ENCODE data around the gene AGMO. TPM values are rescaled to one million over a fixed set of nuclear protein-coding genes. Genes with fewer than 3 reads are reported as not detected.

The AGMO gene
- total RNA-seq, 1 experiment from 2014 or later = not detected

GRCh38 chr7:15504351-15504750, 57.5 kb downstream of the AGMO start:
- ChIA-PET RAD21 (ENCODE audit: low non-redundant PET in 1 of 2, low total read pairs in 2 of 2, uncharacterized antibody in 2 of 2, unreplicated experiment in 2 of 2) (no interaction called here), CTCF (no interaction called here), POLR2A (no interaction called here)
- ATAC-seq = no peak
- Histone ChIP-seq H3K9me2 (ENCODE audit: insufficient read depth) (no peaks in the 10 kb centered on the region), H3K9ac (ENCODE audit: low read length) (no peak overlapping the region), H3K4me2 (ENCODE audit: low read length) (no peak overlapping the region), H3K27ac (ENCODE audit: low read depth, low read length) (no peak overlapping the region), H3K4me1 (ENCODE audit: control insufficient read depth in 1 of 2, insufficient read depth in 2 of 2, low read length in 2 of 2) (no peaks in the 10 kb centered on the region), H3K36me3 (ENCODE audit: control insufficient read depth in 1 of 2, insufficient read depth in 2 of 2, low read length in 2 of 2) (no peaks in the 10 kb centered on the region), H2AFZ (ENCODE audit: low read depth, low read length, poor library complexity, severe bottlenecking) (no peak overlapping the region), H3K9me3 (ENCODE audit: control insufficient read depth in 1 of 2, insufficient read depth in 1 of 2, low read depth in 1 of 2, low read length in 2 of 2) (no peaks in the 10 kb centered on the region), H4K20me1 (ENCODE audit: insufficient read depth) (no peaks in the 10 kb centered on the region), H3K27me3 (ENCODE audit: insufficient read depth, low read length) (no peaks in the 10 kb centered on the region), H3K79me2 (ENCODE audit: insufficient read depth, low read length) (no peaks in the 10 kb centered on the region), H3K4me3 (replicated peaks in 1 of 2; ENCODE audit: low read depth in 1 of 2, low read length in 2 of 2) (no peak overlapping the region)
- intact Hi-C loops (cut with micrococcal nuclease) = no loop called here
- DNase-seq (ENCODE audit: low read depth, low spot score) = no peak
- no TSS peak for BruUV-seq (replicated peaks)
- TF ChIP-seq EGR1 (IDR thresholded peaks at IDR 0.05; ENCODE audit: low read depth) = no peak
- TF ChIP-seq CEBPB (IDR thresholded peaks at IDR 0.05; ENCODE audit: low read depth) = no peak
- TF ChIP-seq CTCF (IDR thresholded peaks at IDR 0.05 in 2 of 3, conservative IDR thresholded peaks at IDR 0.05 in 1 of 3; ENCODE audit: borderline replicate concordance in 1 of 3, insufficient read depth in 1 of 3, low read depth in 2 of 3, low read length in 2 of 3) = no peak
- TF ChIP-seq TCF7L2 (IDR thresholded peaks at IDR 0.05; ENCODE audit: borderline replicate concordance, extremely low read depth, insufficient read depth, insufficient read length) = no peak

GRCh38 chr7:15503603-15504290, 58.1 kb downstream of the AGMO start:
- Histone ChIP-seq H3K9ac (ENCODE audit: low read length) (no peak overlapping the region), H3K4me1 (ENCODE audit: control insufficient read depth in 1 of 2, insufficient read depth in 2 of 2, low read length in 2 of 2) (no peaks in the 10 kb centered on the region), H3K4me3 (replicated peaks in 1 of 2; ENCODE audit: low read depth in 1 of 2, low read length in 2 of 2) (no peak overlapping the region), H3K9me2 (ENCODE audit: insufficient read depth) (no peaks in the 10 kb centered on the region), H3K9me3 (ENCODE audit: control insufficient read depth in 1 of 2, insufficient read depth in 1 of 2, low read depth in 1 of 2, low read length in 2 of 2) (no peaks in the 10 kb centered on the region), H3K27me3 (ENCODE audit: insufficient read depth, low read length) (no peaks in the 10 kb centered on the region), H3K36me3 (ENCODE audit: control insufficient read depth in 1 of 2, insufficient read depth in 2 of 2, low read length in 2 of 2) (no peaks in the 10 kb centered on the region), H3K4me2 (ENCODE audit: low read length) (no peak overlapping the region), H4K20me1 (ENCODE audit: insufficient read depth) (no peaks in the 10 kb centered on the region), H3K79me2 (ENCODE audit: insufficient read depth, low read length) (no peaks in the 10 kb centered on the region), H3K27ac (ENCODE audit: low read depth, low read length) (no peak overlapping the region), H2AFZ (ENCODE audit: low read depth, low read length, poor library complexity, severe bottlenecking) (no peak overlapping the region)
- CTCF ChIA-PET = no interaction called here
- BruUV-seq (replicated peaks) = no TSS peak
- RAD21 ChIA-PET (ENCODE audit: low non-redundant PET in 1 of 2, low total read pairs in 2 of 2, uncharacterized antibody in 2 of 2, unreplicated experiment in 2 of 2) = no interaction called here
- POLR2A ChIA-PET = no interaction called here
- no peak for DNase-seq (ENCODE audit: low read depth, low spot score)
- no peak for ATAC-seq
- intact Hi-C loops (cut with micrococcal nuclease) = no loop called here
- TF ChIP-seq SIN3A (IDR thresholded peaks at IDR 0.05; ENCODE audit: low read depth) (no peak), ELF1 (IDR thresholded peaks at IDR 0.05; ENCODE audit: borderline replicate concordance, low read depth) (no peak), REST (IDR thresholded peaks at IDR 0.05; ENCODE audit: low read depth) (no peak), CEBPB (IDR thresholded peaks at IDR 0.05; ENCODE audit: low read depth) (no peak), SRF (IDR thresholded peaks at IDR 0.05; ENCODE audit: low read depth) (no peak), POLR2AphosphoS5 (IDR thresholded peaks at IDR 0.05; ENCODE audit: low read depth, low read length) (no peak), FOSL1 (IDR thresholded peaks at IDR 0.05; ENCODE audit: low read depth) (no peak), CBX3 (IDR thresholded peaks at IDR 0.05; ENCODE audit: low read depth) (no peak), SP1 (IDR thresholded peaks at IDR 0.05; ENCODE audit: low read depth) (no peak), EZH2phosphoT487 (IDR thresholded peaks at IDR 0.05; ENCODE audit: borderline replicate concordance) (no peak), EGR1 (IDR thresholded peaks at IDR 0.05; ENCODE audit: low read depth) (no peak), JUND (IDR thresholded peaks at IDR 0.05) (no peak), YY1 (IDR thresholded peaks at IDR 0.05; ENCODE audit: extremely low read depth, insufficient replicate concordance, low read depth, low read length) (no peak), EZH2 (IDR thresholded peaks at IDR 0.05) (no peak)
